HepG2 (cell line): Measurements from ENCODE around the gene ZMYM4.

ENCODE experiments used
- ARHGAP35 ChIP-seq: sonication (generic); formaldehyde crosslinking; IDR thresholded peaks from 2 replicates; pipeline ENCODE4 v1.9.0; 2022; ENCODE audit warnings: mild to moderate bottlenecking, inconsistent platforms, moderate library complexity, missing genetic modification reagents, borderline replicate concordance
- ATF3 ChIP-seq: sonication (generic); formaldehyde crosslinking; IDR thresholded peaks from 2 replicates; pipeline ENCODE4 v1.4.0; 2020; ENCODE audit warnings: missing genetic modification reagents
- ESRRA ChIP-seq: sonication (generic); formaldehyde crosslinking; IDR thresholded peaks from 2 replicates; pipeline ENCODE4 v1.5.1; 2020; ENCODE audit warnings: mild to moderate bottlenecking, low read depth, missing genetic modification reagents
- KMT2B ChIP-seq: IDR thresholded peaks from 2 replicates; pipeline ENCODE4 v1.6.1; 2016; ENCODE audit warnings: missing genetic modification reagents, missing compliant biosample characterization
- NFE2L1 ChIP-seq: sonication (generic); formaldehyde crosslinking; IDR thresholded peaks from 2 replicates; pipeline ENCODE4 v1.4.0; 2020; ENCODE audit warnings: missing genetic modification reagents, mild to moderate bottlenecking, borderline replicate concordance
- NONO ChIP-seq, 2 experiments: fragments of 450-650 bp in 1 of 2; sonication (generic) in 1 of 2; formaldehyde crosslinking in 1 of 2; IDR thresholded peaks in 1 of 2; conservative IDR thresholded peaks in 1 of 2; 2 replicates each; pipeline versions ENCODE4 v1.6.1 to v1.8.0; 2017 to 2022; ENCODE audit warnings: mild to moderate bottlenecking in 1 of 2, missing genetic modification reagents in 1 of 2, moderate library complexity in 1 of 2
- RXRA ChIP-seq: sonication (generic); formaldehyde crosslinking; IDR thresholded peaks from 2 replicates; pipeline ENCODE4 v1.5.1; 2020; ENCODE audit warnings: missing genetic modification reagents
- SOX6 ChIP-seq, 2 experiments: fragments of 450-650 bp in 1 of 2; sonication (generic) in 1 of 2; formaldehyde crosslinking in 1 of 2; IDR thresholded peaks; 2 replicates each; pipeline versions ENCODE4 v1.4.0 to v1.6.1; 2017 to 2020; ENCODE audit warnings: antibody characterized with exemption in 1 of 2, mild to moderate bottlenecking in 1 of 2, missing genetic modification reagents in 1 of 2
- SUZ12 ChIP-seq: fragments of 150-350 bp; IDR thresholded peaks from 2 replicates; pipeline ENCODE4 v1.6.1; 2014; ENCODE audit warnings: low read depth, low read length
- ZBTB43 ChIP-seq: sonication (generic); formaldehyde crosslinking; conservative IDR thresholded peaks from 2 replicates; pipeline ENCODE4 v1.4.0; 2020; ENCODE audit warnings: missing genetic modification reagents
- ZNF441 ChIP-seq: sonication (generic); formaldehyde crosslinking; IDR thresholded peaks from 2 replicates; pipeline ENCODE4 v1.7.0; 2021; ENCODE audit warnings: missing genetic modification reagents, borderline replicate concordance
- TF ChIP-seq, protein P1 (sequence below): sonication (generic); formaldehyde crosslinking; IDR thresholded peaks from 2 replicates; pipeline ENCODE4 v1.5.0; 2020; ENCODE audit warnings: mild to moderate bottlenecking, missing genetic modification reagents, moderate library complexity

GRCh38 chr1:35297886-35298285 is 29.4 kb downstream of the ZMYM4 start:
- no peak for TF ChIP-seq ZNF441
- TF ChIP-seq SOX6 (IDR thresholded peaks at IDR 0.05): no peak
- TF ChIP-seq SOX6 (CRISPR knock-in tag; IDR thresholded peaks at IDR 0.05): no peak
- TF ChIP-seq, protein P1, sequence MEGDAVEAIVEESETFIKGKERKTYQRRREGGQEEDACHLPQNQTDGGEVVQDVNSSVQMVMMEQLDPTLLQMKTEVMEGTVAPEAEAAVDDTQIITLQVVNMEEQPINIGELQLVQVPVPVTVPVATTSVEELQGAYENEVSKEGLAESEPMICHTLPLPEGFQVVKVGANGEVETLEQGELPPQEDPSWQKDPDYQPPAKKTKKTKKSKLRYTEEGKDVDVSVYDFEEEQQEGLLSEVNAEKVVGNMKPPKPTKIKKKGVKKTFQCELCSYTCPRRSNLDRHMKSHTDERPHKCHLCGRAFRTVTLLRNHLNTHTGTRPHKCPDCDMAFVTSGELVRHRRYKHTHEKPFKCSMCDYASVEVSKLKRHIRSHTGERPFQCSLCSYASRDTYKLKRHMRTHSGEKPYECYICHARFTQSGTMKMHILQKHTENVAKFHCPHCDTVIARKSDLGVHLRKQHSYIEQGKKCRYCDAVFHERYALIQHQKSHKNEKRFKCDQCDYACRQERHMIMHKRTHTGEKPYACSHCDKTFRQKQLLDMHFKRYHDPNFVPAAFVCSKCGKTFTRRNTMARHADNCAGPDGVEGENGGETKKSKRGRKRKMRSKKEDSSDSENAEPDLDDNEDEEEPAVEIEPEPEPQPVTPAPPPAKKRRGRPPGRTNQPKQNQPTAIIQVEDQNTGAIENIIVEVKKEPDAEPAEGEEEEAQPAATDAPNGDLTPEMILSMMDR: no peak
- no peak for TF ChIP-seq ESRRA
- TF ChIP-seq ATF3 (CRISPR knock-in tag): no peak
- no peak for TF ChIP-seq ZBTB43 (CRISPR knock-in tag)
- TF ChIP-seq NONO (IDR thresholded peaks at IDR 0.05): no peak
- no peak for TF ChIP-seq NONO (CRISPR knock-in tag; conservative IDR thresholded peaks at IDR 0.05)
- TF ChIP-seq SUZ12: no peak
- no peak for TF ChIP-seq RXRA (CRISPR knock-in tag)
- TF ChIP-seq KMT2B (CRISPR knock-in tag): no peak
- no peak for TF ChIP-seq ARHGAP35
- TF ChIP-seq NFE2L1 (CRISPR knock-in tag): no peak
